Muscle layer of duodenum (tissue), 2 donors: Measurements from ENCODE around the gene IRS2.
"Not testable (repeated sequence)": the region's sequence is repeated elsewhere in the genome, so short reads cannot be mapped to it uniquely, and the experiment has no call there.

Experiments
- H3K27ac ChIP-seq: one replicate; pipeline ENCODE4 v1.7.0; 2013; ENCODE audit warnings: mild to moderate bottlenecking, low read length
- H3K27me3 ChIP-seq: one replicate; pipeline ENCODE4 v1.7.0; 2013; ENCODE audit warnings: low read depth, mild to moderate bottlenecking, control low read depth, low read length
- H3K36me3 ChIP-seq, 2 donors: one replicate each; pipeline ENCODE4 v1.7.0; 2013; ENCODE audit warnings: low read length in 2 of 2, control low read depth in 1 of 2, mild to moderate bottlenecking in 1 of 2; ENCODE audit not compliant: insufficient read depth in 2 of 2, control insufficient read depth in 1 of 2
- H3K4me1 ChIP-seq, 2 donors: one replicate each; pipeline ENCODE4 v1.7.0; 2013; ENCODE audit warnings: low read length in 2 of 2, mild to moderate bottlenecking in 2 of 2, control low read depth in 1 of 2, moderate library complexity in 1 of 2; ENCODE audit not compliant: insufficient read depth in 2 of 2, control insufficient read depth in 1 of 2
- H3K4me3 ChIP-seq, 2 donors: one replicate each; pipeline ENCODE4 v1.7.0; 2013; ENCODE audit warnings: low read length in 2 of 2, low read depth in 1 of 2, mild to moderate bottlenecking in 1 of 2
- H3K9me3 ChIP-seq, 2 donors: one replicate each; pipeline ENCODE4 v1.7.0; 2013; ENCODE audit warnings: low read length in 2 of 2, control low read depth in 1 of 2, mild to moderate bottlenecking in 1 of 2; ENCODE audit not compliant: control insufficient read depth in 1 of 2
- donor health status: healthy.

IRS2 gene

GRCh38 chr13:109740721-109741120 is 45.7 kb downstream of the IRS2 start:
- H3K4me1 ChIP-seq, result peaks cover 5 to 15% of the 10 kb centered on the region in 2 donors
- H3K36me3 ChIP-seq, result no peaks in the 10 kb centered on the region
- H3K4me3 ChIP-seq, result no peak overlapping the region
- H3K27me3 ChIP-seq, result no peaks in the 10 kb centered on the region
- H3K9me3 ChIP-seq, result no peaks in the 10 kb centered on the region
- H3K27ac ChIP-seq, result no peak overlapping the region

GRCh38 chr13:109740121-109740520 is 46.3 kb downstream of the IRS2 start:
- H3K4me3 ChIP-seq, result no peak overlapping the region
- peaks cover 5 to 15% of the 10 kb centered on the region in 2 donors for H3K4me1 ChIP-seq
- H3K9me3 ChIP-seq, result no peaks in the 10 kb centered on the region
- H3K27ac ChIP-seq, result no peak overlapping the region
- H3K36me3 ChIP-seq, result no peaks in the 10 kb centered on the region
- no peaks in the 10 kb centered on the region for H3K27me3 ChIP-seq

GRCh38 chr13:109738298-109738746 is 48.1 kb downstream of the IRS2 start:
- Histone ChIP-seq H3K36me3 (no peaks in the 10 kb centered on the region), H3K9me3 (no peaks in the 10 kb centered on the region), H3K4me3 (no peak overlapping the region), H3K27ac (no peak overlapping the region), H3K4me1 (no peaks in the 10 kb centered on the region), H3K27me3 (no peaks in the 10 kb centered on the region)

GRCh38 chr13:109737606-109738005 is 48.8 kb downstream of the IRS2 start:
- H3K9me3 ChIP-seq, result no peaks in the 10 kb centered on the region
- no peaks in the 10 kb centered on the region for H3K36me3 ChIP-seq
- no peaks in the 10 kb centered on the region for H3K4me1 ChIP-seq
- no peak overlapping the region for H3K27ac ChIP-seq
- no peaks in the 10 kb centered on the region for H3K27me3 ChIP-seq
- no peak overlapping the region for H3K4me3 ChIP-seq

- Histone ChIP-seq H3K27me3 (no peaks in the 10 kb centered on the region), H3K27ac (no peak overlapping the region), H3K4me3 (no peak overlapping the region), H3K4me1 (no peaks in the 10 kb centered on the region), H3K9me3 (no peaks in the 10 kb centered on the region), H3K36me3 (no peaks in the 10 kb centered on the region)
Measured at GRCh38 chr13:109737046-109737573, 49.3 kb downstream of the IRS2 start.

- Histone ChIP-seq H3K36me3 (no peaks in the 10 kb centered on the region), H3K27me3 (no peaks in the 10 kb centered on the region), H3K4me1 (no peaks in the 10 kb centered on the region), H3K27ac (no peak overlapping the region), H3K4me3 (no peak overlapping the region), H3K9me3 (no peaks in the 10 kb centered on the region)
Measured at GRCh38 chr13:109735436-109735966, 50.9 kb downstream of the IRS2 start.

GRCh38 chr13:109734002-109734785 is 52.2 kb downstream of the IRS2 start:
- no peak overlapping the region for H3K4me3 ChIP-seq
- peaks cover 0 to 5% of the 10 kb centered on the region in 2 donors for H3K4me1 ChIP-seq
- no peaks in the 10 kb centered on the region for H3K9me3 ChIP-seq
- no peak overlapping the region for H3K27ac ChIP-seq
- no peaks in the 10 kb centered on the region for H3K27me3 ChIP-seq
- no peaks in the 10 kb centered on the region for H3K36me3 ChIP-seq

GRCh38 chr13:109733550-109733949 is 52.8 kb downstream of the IRS2 start:
- Histone ChIP-seq H3K4me3 (no peak overlapping the region), H3K27me3 (no peaks in the 10 kb centered on the region), H3K36me3 (no peaks in the 10 kb centered on the region), H3K9me3 (no peaks in the 10 kb centered on the region), H3K27ac (no peak overlapping the region), H3K4me1 (peaks cover 0 to 6% of the 10 kb centered on the region in 2 donors)

GRCh38 chr13:109732470-109733170 is 53.8 kb downstream of the IRS2 start:
- not testable (repeated sequence) for H3K4me3 ChIP-seq, H3K4me1 ChIP-seq

GRCh38 chr13:109730812-109731335 is 55.5 kb downstream of the IRS2 start:
- Histone ChIP-seq H3K9me3 (no peaks in the 10 kb centered on the region), H3K27ac (no peak overlapping the region), H3K36me3 (no peaks in the 10 kb centered on the region), H3K27me3 (no peaks in the 10 kb centered on the region), H3K4me3 (no peak overlapping the region), H3K4me1 (peaks cover 0 to 6% of the 10 kb centered on the region in 2 donors)

More at GRCh38 chr13:109732470-109733170, 53.8 kb downstream of the IRS2 start:
- H3K36me3 ChIP-seq, H3K9me3 ChIP-seq, H3K27ac ChIP-seq, H3K27me3 ChIP-seq: not testable (repeated sequence)
